ENCODE data around the gene DNAJC3.
A peak's percentile ranks its signal among the peaks of the same experiment; 100 is the strongest.

Gene DNAJC3

GRCh38 chr13:95641291-95642027 is 35.5 kb upstream of the DNAJC3 start:
- H3K4me3 ChIP-seq (ENCODE audit: low read depth, low read length): no peak overlapping the region
- DNase-seq (ENCODE audit: low read depth): no peak
- TF ChIP-seq CTCF (IDR thresholded peaks at IDR 0.05; ENCODE audit: low read depth, low read length, missing control alignments): no peak

- no peak for TF ChIP-seq CTCF (IDR thresholded peaks at IDR 0.05; ENCODE audit: low read depth, low read length, missing control alignments)
- no peak for DNase-seq (ENCODE audit: low read depth)
- no peak overlapping the region for H3K4me3 ChIP-seq (ENCODE audit: low read depth, low read length)
Observed at GRCh38 chr13:95642028-95642621, 34.8 kb upstream of the DNAJC3 start.

- no peak for TF ChIP-seq CTCF (IDR thresholded peaks at IDR 0.05; ENCODE audit: low read depth, low read length, missing control alignments)
- no peak overlapping the region for H3K4me3 ChIP-seq (ENCODE audit: low read depth, low read length)
- no peak for DNase-seq (ENCODE audit: low read depth)
Observed at GRCh38 chr13:95642999-95643398, 33.9 kb upstream of the DNAJC3 start.

- DNase-seq (ENCODE audit: low read depth): no peak
- no peak for TF ChIP-seq CTCF (IDR thresholded peaks at IDR 0.05; ENCODE audit: low read depth, low read length, missing control alignments)
- H3K4me3 ChIP-seq (ENCODE audit: low read depth, low read length): no peak overlapping the region
Observed at GRCh38 chr13:95643571-95643935, 33.4 kb upstream of the DNAJC3 start.

- H3K4me3 ChIP-seq (ENCODE audit: low read depth, low read length): peak overlapping the region; percentile 59
- DNase-seq (ENCODE audit: low read depth): no peak
Observed at GRCh38 chr13:95643936-95644598, 32.9 kb upstream of the DNAJC3 start.

GRCh38 chr13:95644601-95645052 is 32.3 kb upstream of the DNAJC3 start, which contains the start of gene DZIP1:
Gene DZIP1 (minus strand): TSS chr13:95644706. CDS start chr13:95642029, 2,677 bp downstream.
- peak within 1 kb of the TSS; percentile 59 for H3K4me3 ChIP-seq (ENCODE audit: low read depth, low read length)
- TF ChIP-seq CTCF (IDR thresholded peaks at IDR 0.05; ENCODE audit: low read depth, low read length, missing control alignments): no peak
- DNase-seq (ENCODE audit: low read depth): peak; percentile 19

More at GRCh38 chr13:95643936-95644598, 32.9 kb upstream of the DNAJC3 start:
- no peak for TF ChIP-seq CTCF (IDR thresholded peaks at IDR 0.05; ENCODE audit: low read depth, low read length, missing control alignments)

All from GM12864 (cell line).